Thyroid gland (tissue), 4 donors: ENCODE results near the gene ZNF518A.

Experiments
- POLR2A ChIP-seq, 2 donors: fragments of 450-650 bp; IDR thresholded peaks; one replicate each; pipeline ENCODE4 v1.6.1; 2017; ENCODE audit warnings: antibody characterized with exemption in 2 of 2, mild to moderate bottlenecking in 2 of 2, moderate library complexity in 1 of 2
- TF ChIP-seq, protein P1 (sequence below), 6 experiments: fragments of 200-600 bp in 3 of 6; fragments of 450-650 bp in 3 of 6; sonication (generic) in 3 of 6; IDR thresholded peaks; one replicate each; pipeline ENCODE4 v1.5.1; 2016 to 2019; ENCODE audit warnings: antibody characterized with exemption in 6 of 6, mild to moderate bottlenecking in 2 of 6, inconsistent platforms in 1 of 6, moderate library complexity in 1 of 6

GRCh38 chr10:96172666-96173065, 42.6 kb downstream of the ZNF518A start:
- TF ChIP-seq, protein P1, sequence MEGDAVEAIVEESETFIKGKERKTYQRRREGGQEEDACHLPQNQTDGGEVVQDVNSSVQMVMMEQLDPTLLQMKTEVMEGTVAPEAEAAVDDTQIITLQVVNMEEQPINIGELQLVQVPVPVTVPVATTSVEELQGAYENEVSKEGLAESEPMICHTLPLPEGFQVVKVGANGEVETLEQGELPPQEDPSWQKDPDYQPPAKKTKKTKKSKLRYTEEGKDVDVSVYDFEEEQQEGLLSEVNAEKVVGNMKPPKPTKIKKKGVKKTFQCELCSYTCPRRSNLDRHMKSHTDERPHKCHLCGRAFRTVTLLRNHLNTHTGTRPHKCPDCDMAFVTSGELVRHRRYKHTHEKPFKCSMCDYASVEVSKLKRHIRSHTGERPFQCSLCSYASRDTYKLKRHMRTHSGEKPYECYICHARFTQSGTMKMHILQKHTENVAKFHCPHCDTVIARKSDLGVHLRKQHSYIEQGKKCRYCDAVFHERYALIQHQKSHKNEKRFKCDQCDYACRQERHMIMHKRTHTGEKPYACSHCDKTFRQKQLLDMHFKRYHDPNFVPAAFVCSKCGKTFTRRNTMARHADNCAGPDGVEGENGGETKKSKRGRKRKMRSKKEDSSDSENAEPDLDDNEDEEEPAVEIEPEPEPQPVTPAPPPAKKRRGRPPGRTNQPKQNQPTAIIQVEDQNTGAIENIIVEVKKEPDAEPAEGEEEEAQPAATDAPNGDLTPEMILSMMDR (IDR thresholded peaks at IDR 0.05) = no peak
- no peak for TF ChIP-seq POLR2A (IDR thresholded peaks at IDR 0.05)
